ELR (cell line): ENCODE measurements around the gene ANKRD13D.

Source experiments
- DNase-seq: peaks from one replicate; pipeline ENCODE4 v3.0.0-alpha.2; 2015; ENCODE audit warnings: low read depth

The ANKRD13D gene

GRCh38 chr11:67286621-67287333 lies 2.3 kb upstream of the ANKRD13D start:
- DNase-seq: no peak

- DNase-seq: no peak
These were observed 1.5 kb upstream of the ANKRD13D start for GRCh38 chr11:67287355-67288197.

- DNase-seq: no peak
These were observed 978 bp upstream of the ANKRD13D start for GRCh38 chr11:67288198-67288451.

GRCh38 chr11:67288452-67289225 lies 464 bp upstream of the ANKRD13D start:
- DNase-seq: peak; percentile 92

GRCh38 chr11:67289651-67290479 lies 762 bp downstream of the ANKRD13D start:
- peak; percentile 58 for DNase-seq

- DNase-seq: no peak
These were observed 1.7 kb downstream of the ANKRD13D start for GRCh38 chr11:67290801-67291200.

- DNase-seq: no peak
These were observed 2.6 kb downstream of the ANKRD13D start for GRCh38 chr11:67291481-67292381.

GRCh38 chr11:67292671-67293070 lies 3.6 kb downstream of the ANKRD13D start:
- peak; percentile 31 for DNase-seq

- peak; percentile 81 for DNase-seq
These were observed 4.0 kb downstream of the ANKRD13D start for GRCh38 chr11:67293090-67293489.

- DNase-seq: peak; percentile 26
These were observed 6.7 kb downstream of the ANKRD13D start for GRCh38 chr11:67295846-67296245.

- DNase-seq: no peak
These were observed 9.7 kb downstream of the ANKRD13D start for GRCh38 chr11:67298786-67299185.

GRCh38 chr11:67299471-67300191 lies 10.5 kb downstream of the ANKRD13D start:
- no peak for DNase-seq

- DNase-seq: no peak
These were observed 11.2 kb downstream of the ANKRD13D start for GRCh38 chr11:67300256-67300755.

GRCh38 chr11:67300756-67301312 lies 11.7 kb downstream of the ANKRD13D start:
- no peak for DNase-seq

GRCh38 chr11:67301313-67301921 lies 12.3 kb downstream of the ANKRD13D start:
- no peak for DNase-seq

GRCh38 chr11:67301951-67302516 lies 12.9 kb downstream of the ANKRD13D start:
- peak; percentile 34 for DNase-seq

GRCh38 chr11:67302571-67303131 lies 13.5 kb downstream of the ANKRD13D start:
- peak; percentile 42 for DNase-seq

GRCh38 chr11:67303132-67303834 lies 14.2 kb downstream of the ANKRD13D start, which contains the start of gene SSH3:
Gene SSH3 (plus strand): TSS chr11:67303530. CDS start chr11:67303626, 96 bp downstream.
- DNase-seq: peak; percentile 71
